ENCODE data around the gene RAB3A.

DNA sequence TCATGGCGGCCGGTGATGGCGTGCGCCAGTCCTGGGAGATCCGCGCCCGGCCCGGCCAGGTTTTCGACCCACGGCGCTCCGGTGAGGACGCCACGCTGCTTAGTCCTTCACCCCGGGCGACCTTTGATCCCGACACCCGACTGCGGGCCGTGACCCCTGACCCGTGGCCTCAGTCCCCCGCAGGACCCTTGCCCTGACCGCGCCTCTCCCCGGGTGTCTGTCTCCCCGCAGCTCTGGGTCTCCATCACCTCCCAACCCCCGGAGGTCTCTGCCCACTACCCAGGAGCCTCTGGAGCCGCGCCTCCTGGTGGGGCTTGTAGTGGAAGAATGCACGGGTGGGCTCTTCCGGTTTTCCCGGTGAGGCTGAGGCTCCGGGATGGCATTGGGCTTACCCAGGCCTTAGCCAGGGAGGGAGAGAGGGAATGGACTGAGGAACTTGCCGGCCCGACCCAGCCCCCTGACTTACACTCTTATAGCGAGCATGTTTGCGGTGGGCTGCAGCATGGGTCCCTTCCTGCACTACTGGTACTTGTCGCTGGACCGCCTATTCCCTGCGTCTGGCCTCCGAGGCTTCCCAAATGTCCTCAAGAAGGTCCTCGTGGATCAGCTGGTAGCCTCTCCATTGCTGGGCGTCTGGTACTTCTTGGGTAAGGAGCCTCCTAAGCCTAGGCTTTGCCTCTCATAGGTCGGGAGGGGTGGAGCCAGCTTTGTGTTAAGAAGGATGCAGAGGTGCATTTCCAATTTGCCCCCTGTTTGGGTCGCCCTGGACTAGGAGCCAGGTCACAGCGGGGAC lies 10.3 kb downstream of the RAB3A start:
- TF ChIP-seq EZH2 (IDR thresholded peaks at IDR 0.05; ENCODE audit: insufficient read depth, poor library complexity, severe bottlenecking), result no peak
- TF ChIP-seq EZH2phosphoT487 (IDR thresholded peaks at IDR 0.05; ENCODE audit: insufficient read depth, low read depth), result no peak

Measured in GM23248 (cell line).